A673 (cell line): Measurements from ENCODE around the gene MST1.

ENCODE experiments used
- CTCF ChIP-seq: fragments of 300-800, 200-600 bp; sonication (generic); conservative IDR thresholded peaks from 2 replicates; pipeline ENCODE4 v1.5.1; 2017; ENCODE audit warnings: low read depth, mild to moderate bottlenecking, antibody characterized with exemption, low read length, moderate library complexity, mixed read lengths
- EZH2 ChIP-seq: fragments of 200-600 bp; sonication (generic); IDR thresholded peaks from 2 replicates; pipeline ENCODE4 v1.6.1; 2017; ENCODE audit warnings: borderline replicate concordance, low read depth, mild to moderate bottlenecking, mixed read lengths, antibody characterized with exemption, low read length; ENCODE audit not compliant: poor library complexity, severe bottlenecking

GRCh38 chr3:49704629-49705028 is 15.4 kb upstream of the MST1 start:
- TF ChIP-seq CTCF (no peak), EZH2 (no peak)
